Thymus (tissue), 14 donors: ENCODE results near the gene F5. TPM values are rescaled to one million over a fixed set of nuclear protein-coding genes. Genes with fewer than 3 reads are reported as not detected.

Experiments used
- DNase-seq, 9 donors: peaks; one replicate each; pipeline ENCODE4 v3.0.0-alpha.2; 2013; ENCODE audit warnings: low spot score in 9 of 9, low read depth in 6 of 9, missing footprints in 1 of 9
- H3K27ac ChIP-seq, 2 donors: one replicate each; pipeline ENCODE4 v1.5.1; 2013; ENCODE audit warnings: control low read depth in 1 of 2, low read depth in 1 of 2, low read length in 1 of 2, mild to moderate bottlenecking in 1 of 2, moderate library complexity in 1 of 2
- H3K27me3 ChIP-seq, 2 donors: one replicate each; pipeline ENCODE4 v1.5.1; 2013; ENCODE audit warnings: low read length in 1 of 2; ENCODE audit not compliant: control insufficient read depth in 2 of 2, insufficient read depth in 1 of 2
- H3K36me3 ChIP-seq, 2 donors: one replicate each; pipeline ENCODE4 v1.5.1; 2013; ENCODE audit warnings: low read length in 1 of 2, mild to moderate bottlenecking in 1 of 2, moderate library complexity in 1 of 2; ENCODE audit not compliant: control insufficient read depth in 2 of 2, insufficient read depth in 2 of 2
- H3K4me1 ChIP-seq, 2 donors: one replicate each; pipeline ENCODE4 v1.5.1; 2013; ENCODE audit warnings: low read length in 2 of 2; ENCODE audit not compliant: control insufficient read depth in 2 of 2, insufficient read depth in 2 of 2
- H3K4me3 ChIP-seq, 2 donors: one replicate each; pipeline ENCODE4 v1.5.1; 2013; ENCODE audit warnings: low read length in 2 of 2, control low read depth in 1 of 2, mild to moderate bottlenecking in 1 of 2
- H3K9me3 ChIP-seq, 2 donors: one replicate each; pipeline ENCODE4 v1.5.1; 2013; ENCODE audit warnings: low read length in 1 of 2, mild to moderate bottlenecking in 1 of 2; ENCODE audit not compliant: control insufficient read depth in 2 of 2, insufficient read depth in 1 of 2
- WGBS: extraction: QIAGEN DNeasy Blood & Tissue Kit; methylation state at CpG from one replicate; pipeline ENCODE4 v1.1.7; 2013; 5-methylcytosine and 5-hydroxymethylcytosine counted together
- long read RNA-seq, 10 donors: transcript quantifications; one replicate each; lab custom pipeline, GENCODE V29; 2026
- polyA plus RNA-seq: library from polyadenylated mRNA; stranded (reverse); fragments of 200-250 nt; gene quantifications from one replicate; pipeline ENCODE4 v1.2.3, GENCODE V29; 2013
- total RNA-seq: library from RNA; stranded (reverse); fragments of 120-200 nt; gene quantifications from one replicate; pipeline ENCODE4 v1.2.4, GENCODE V29; 2013
- donor health status: healthy.

F5 gene
- total RNA-seq (0.85 TPM), polyA plus RNA-seq (4.1 TPM)
- long read RNA-seq, donor 1 = 0 reads
- long read RNA-seq, donor 2, partial matches to known transcripts = 0 of 1 reads
- long read RNA-seq, donor 2, other reads (novel, unspliced or antisense) = 0 of 1 reads
- long read RNA-seq, donor 3 = 0 reads
- long read RNA-seq, donor 4 = 0 reads
- long read RNA-seq, donor 5 = 0 reads
- long read RNA-seq, donor 6 = 0 reads
- long read RNA-seq, donor 7 = 0 reads
- long read RNA-seq, donor 8 = 0 reads
- long read RNA-seq, donor 9 = 0 reads
- long read RNA-seq, donor 10 = 0 reads

- Histone ChIP-seq H3K4me3 (no peak within 1 kb of the TSS), H3K36me3 (no peaks in the 10 kb centered on the region), H3K27ac (no peak within 1 kb of the TSS), H3K4me1 (peaks cover 0 to 8% of the 10 kb centered on the region in 2 donors), H3K27me3 (peaks cover 0 to 7% of the 10 kb centered on the region in 2 donors), H3K9me3 (no peaks in the 10 kb centered on the region)
- WGBS = 47% methylated on average over 15 of the region's 15 CpGs
- peak in 3 of 9 donors; percentile 44 to 71 (median 58) for DNase-seq
Measured at GRCh38 chr1:169586395-169587255, at the start of gene F5. F5 (minus strand) TSS chr1:169586481; CDS start chr1:169586386, 95 bp downstream.

GRCh38 chr1:169634877-169635276 is 48.6 kb upstream of the F5 start:
- Histone ChIP-seq H3K4me3 (no peak overlapping the region), H3K36me3 (no peaks in the 10 kb centered on the region), H3K27ac (no peak overlapping the region), H3K9me3 (peaks cover 2 to 20% of the 10 kb centered on the region in 2 donors), H3K27me3 (no peaks in the 10 kb centered on the region), H3K4me1 (no peaks in the 10 kb centered on the region)
- no peak for DNase-seq
- 98% methylated on average over 1 of the region's 1 CpG for WGBS

GRCh38 chr1:169634145-169634544 is 47.9 kb upstream of the F5 start:
- H3K36me3 ChIP-seq = no peaks in the 10 kb centered on the region
- H3K4me1 ChIP-seq = no peaks in the 10 kb centered on the region
- WGBS = 98% methylated on average over 1 of the region's 1 CpG
- no peak overlapping the region for H3K27ac ChIP-seq
- no peak overlapping the region for H3K4me3 ChIP-seq
- H3K9me3 ChIP-seq = peaks cover 2 to 20% of the 10 kb centered on the region in 2 donors
- DNase-seq = no peak
- no peaks in the 10 kb centered on the region for H3K27me3 ChIP-seq

GRCh38 chr1:169631249-169631648 is 45.0 kb upstream of the F5 start:
- peaks cover 0 to 7% of the 10 kb centered on the region in 2 donors for H3K4me1 ChIP-seq
- 95% methylated on average over 3 of the region's 3 CpGs for WGBS
- H3K9me3 ChIP-seq = peaks cover 2 to 17% of the 10 kb centered on the region in 2 donors
- no peaks in the 10 kb centered on the region for H3K36me3 ChIP-seq
- no peak for DNase-seq
- H3K27ac ChIP-seq = no peak overlapping the region
- no peak overlapping the region for H3K4me3 ChIP-seq
- no peaks in the 10 kb centered on the region for H3K27me3 ChIP-seq

- Histone ChIP-seq H3K4me3 (no peak within 1 kb of the TSS), H3K27ac (no peak within 1 kb of the TSS), H3K27me3 (no peaks in the 10 kb centered on the region), H3K4me1 (peaks cover 0 to 11% of the 10 kb centered on the region in 2 donors), H3K9me3 (peaks cover 2 to 17% of the 10 kb centered on the region in 2 donors), H3K36me3 (no peaks in the 10 kb centered on the region)
- DNase-seq = no peak
- 88% methylated on average over 1 of the region's 1 CpG for WGBS
Measured at GRCh38 chr1:169630006-169630405, 43.7 kb upstream of the F5 start, which contains the start of gene SELP. SELP (minus strand) TSS chr1:169630124; CDS start chr1:169630074, 50 bp downstream.

- no peaks in the 10 kb centered on the region for H3K9me3 ChIP-seq
- 60% methylated on average over 2 of the region's 2 CpGs for WGBS
- H3K4me3 ChIP-seq = no peak overlapping the region
- H3K27ac ChIP-seq = no peak overlapping the region
- H3K4me1 ChIP-seq = peaks cover 3 to 20% of the 10 kb centered on the region in 2 donors
- H3K36me3 ChIP-seq = no peaks in the 10 kb centered on the region
- DNase-seq = no peak
- H3K27me3 ChIP-seq = no peaks in the 10 kb centered on the region
Measured at GRCh38 chr1:169624912-169625311, 38.6 kb upstream of the F5 start.

GRCh38 chr1:169624122-169624521 is 37.8 kb upstream of the F5 start:
- DNase-seq = no peak
- Histone ChIP-seq H3K27me3 (no peaks in the 10 kb centered on the region), H3K4me3 (no peak overlapping the region), H3K4me1 (peaks cover 3 to 20% of the 10 kb centered on the region in 2 donors), H3K27ac (no peak overlapping the region), H3K9me3 (no peaks in the 10 kb centered on the region), H3K36me3 (no peaks in the 10 kb centered on the region)

- Histone ChIP-seq H3K36me3 (no peaks in the 10 kb centered on the region), H3K27ac (peak overlapping the region; percentile 14 to 26), H3K4me3 (no peak overlapping the region), H3K9me3 (no peaks in the 10 kb centered on the region), H3K27me3 (no peaks in the 10 kb centered on the region), H3K4me1 (peaks cover 3 to 19% of the 10 kb centered on the region in 2 donors)
- 76% methylated on average over 6 of the region's 6 CpGs for WGBS
- peak in 1 of 9 donors; percentile 41 for DNase-seq
Measured at GRCh38 chr1:169623132-169623926, 37.0 kb upstream of the F5 start.
